Upper lobe of right lung (tissue), 1 donor: ENCODE measurements around the gene NDFIP1. TPM values are rescaled to one million over a fixed set of nuclear protein-coding genes. Genes with fewer than 3 reads are reported as not detected.
A peak's percentile ranks its signal among the peaks of the same experiment; 100 is the strongest.

ENCODE experiments used
- ATAC-seq: fragments of 200-7000 bp; cut with Tn5 transposase; one replicate; pipeline ENCODE4 v1.9.1; 2020; ENCODE audit warnings: mild to moderate bottlenecking, moderate library complexity
- DNase-seq: peaks from one replicate; pipeline ENCODE4 v3.0.0-alpha.2; 2020
- H3K27ac ChIP-seq: fragments of 200-600 bp; one replicate; pipeline ENCODE4 v1.8.0; 2022
- H3K27me3 ChIP-seq: fragments of 200-600 bp; one replicate; pipeline ENCODE4 v1.8.0; 2022; ENCODE audit warnings: mild to moderate bottlenecking
- H3K36me3 ChIP-seq: fragments of 200-600 bp; one replicate; pipeline ENCODE4 v1.8.0; 2022
- H3K4me1 ChIP-seq: fragments of 200-600 bp; one replicate; pipeline ENCODE4 v1.8.0; 2022
- H3K4me3 ChIP-seq: fragments of 200-600 bp; one replicate; pipeline ENCODE4 v1.8.0; 2022; ENCODE audit warnings: mild to moderate bottlenecking
- H3K9me3 ChIP-seq: fragments of 200-600 bp; one replicate; pipeline ENCODE4 v1.8.0; 2022
- CTCF ChIP-seq: fragments of 200-600 bp; IDR thresholded peaks from one replicate; pipeline ENCODE4 v1.8.0; 2022; ENCODE audit warnings: antibody characterized with exemption
- intact Hi-C: fragments of 100-400 bp; cut with DNase I; formaldehyde crosslinking; loops from one replicate; pipeline ENCODE4 v1.11.0; 2022
- long read RNA-seq: library from polyadenylated mRNA; unstranded; transcript quantifications from one replicate; pipeline ENCODE4 v2.0.0, GENCODE V29; 2021
- total RNA-seq: library from RNA; stranded (reverse); fragmentation: NEBNext Ultra II Directional; extraction: Animal tissue kit (Norgen Biotek cat#: 25700); gene quantifications from one replicate; pipeline ENCODE4 v1.2.1, GENCODE V29; 2021
- donor health status: DM: no; HTN: yes; CAD: no; lungs with severe emphysema.

NDFIP1 gene
- 68.1 TPM for total RNA-seq
- long read RNA-seq, transcript NDFIP1-201 (8 exons, 3,851 nt), result major isoform, 202 of 223 reads
- long read RNA-seq, partial matches to known transcripts, result 7 of 223 reads
- long read RNA-seq, other reads (novel, unspliced or antisense), result 14 of 223 reads

GRCh38 chr5:142108432-142109330 is at the start of gene NDFIP1:
TSS of gene NDFIP1 (plus strand) at chr5:142108779. CDS start at chr5:142108975, 196 bp downstream.
- Histone ChIP-seq H3K9me3 (no peaks in the 10 kb centered on the region), H3K27me3 (no peaks in the 10 kb centered on the region), H3K4me3 (peak within 1 kb of the TSS; percentile 82), H3K4me1 (peaks cover 22% of the 10 kb centered on the region), H3K27ac (peak within 1 kb of the TSS; percentile 95), H3K36me3 (no peaks in the 10 kb centered on the region)
- ATAC-seq (peak; percentile 99), DNase-seq (peak; percentile 95)
- intact Hi-C loops, result no loop called here
- no peak for TF ChIP-seq CTCF

- peak; percentile 35 for ATAC-seq
These were observed 49.2 kb upstream of the NDFIP1 start for GRCh38 chr5:142059304-142059940.

DNA sequence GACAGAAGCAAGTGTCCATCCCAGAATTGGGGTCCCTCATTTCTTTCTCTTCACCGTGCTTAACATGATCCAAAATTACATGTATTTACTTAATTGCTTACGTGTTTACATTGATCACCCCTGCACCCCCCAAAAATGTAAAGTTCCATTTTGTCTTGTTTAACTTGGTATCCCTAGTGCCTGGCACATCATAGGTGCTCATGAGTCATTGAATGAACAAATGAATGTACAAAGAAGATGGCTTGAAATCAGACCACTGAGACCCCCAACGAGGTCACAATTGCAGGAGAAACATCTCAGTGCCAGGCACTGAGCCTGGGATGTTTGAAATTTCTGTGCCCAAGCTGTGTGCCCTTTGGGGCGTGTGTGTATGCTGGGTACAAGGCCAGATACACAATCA is 45.2 kb upstream of the NDFIP1 start:
- DNase-seq (no peak), ATAC-seq (no peak)
- no peak overlapping the region for H3K27ac ChIP-seq
- no peaks in the 10 kb centered on the region for H3K36me3 ChIP-seq
- no peaks in the 10 kb centered on the region for H3K27me3 ChIP-seq
- H3K4me3 ChIP-seq, result no peak overlapping the region
- peaks cover 5% of the 10 kb centered on the region for H3K4me1 ChIP-seq
- TF ChIP-seq CTCF, result no peak
- intact Hi-C loops, result no loop called here
- no peaks in the 10 kb centered on the region for H3K9me3 ChIP-seq

More at GRCh38 chr5:142059304-142059940, 49.2 kb upstream of the NDFIP1 start:
- Histone ChIP-seq H3K27me3 (no peaks in the 10 kb centered on the region), H3K4me3 (no peak overlapping the region), H3K36me3 (no peaks in the 10 kb centered on the region), H3K9me3 (no peaks in the 10 kb centered on the region), H3K4me1 (peaks cover 5% of the 10 kb centered on the region), H3K27ac (no peak overlapping the region)
- TF ChIP-seq CTCF, result no peak
- DNase-seq, result no peak
- intact Hi-C loops, result no loop called here

DNA sequence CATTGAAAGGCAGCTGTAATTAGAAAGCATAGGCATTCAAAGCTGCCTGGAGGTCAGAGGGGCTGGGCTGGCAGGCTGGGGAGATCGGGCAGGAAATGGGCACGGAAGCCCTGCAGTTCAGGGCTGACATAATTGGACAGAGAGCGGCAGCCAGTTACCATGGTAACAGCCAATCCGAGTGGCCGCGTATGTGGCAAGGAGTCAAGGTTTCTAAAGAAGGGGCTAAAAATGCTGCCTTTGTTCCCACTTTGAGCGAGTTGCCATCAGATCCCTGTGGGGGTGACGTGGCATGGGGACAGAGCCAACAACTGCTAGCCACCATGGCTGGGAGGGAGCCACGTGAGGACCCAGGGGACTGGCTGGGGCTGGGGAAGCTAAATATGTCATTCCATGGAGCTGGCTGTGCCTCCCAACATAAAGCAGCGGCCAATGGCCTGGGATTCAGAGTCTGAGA is 44.7 kb upstream of the NDFIP1 start:
- H3K27ac ChIP-seq, result no peak overlapping the region

GRCh38 chr5:142065273-142065672 is 43.3 kb upstream of the NDFIP1 start:
- Histone ChIP-seq H3K36me3 (no peaks in the 10 kb centered on the region), H3K4me1 (peaks cover 5% of the 10 kb centered on the region), H3K9me3 (no peaks in the 10 kb centered on the region), H3K4me3 (no peak overlapping the region), H3K27ac (no peak overlapping the region), H3K27me3 (no peaks in the 10 kb centered on the region)
- DNase-seq (no peak), ATAC-seq (no peak)
- intact Hi-C loops, result no loop called here
- TF ChIP-seq CTCF, result no peak

More for the DNA sequence above, 44.7 kb upstream of the NDFIP1 start:
- ATAC-seq (peak; percentile 47), DNase-seq (no peak)
- peaks cover 5% of the 10 kb centered on the region for H3K4me1 ChIP-seq
- no peaks in the 10 kb centered on the region for H3K9me3 ChIP-seq
- intact Hi-C loops, result no loop called here
- TF ChIP-seq CTCF, result no peak
- H3K36me3 ChIP-seq, result no peaks in the 10 kb centered on the region
- no peaks in the 10 kb centered on the region for H3K27me3 ChIP-seq
- no peak overlapping the region for H3K4me3 ChIP-seq
